OCI-LY3 (cell line): ENCODE results near the gene PLXDC2.

Experiments
- CTCF ChIP-seq: fragments of 200-600, 300-600 bp; sonication (generic); IDR thresholded peaks from 2 replicates; pipeline ENCODE4 v1.5.1; 2014; ENCODE audit warnings: antibody characterized with exemption, low read length, low read depth
- EZH2phosphoT487 ChIP-seq: fragments of 200-600 bp; shearing (Covaris generic); IDR thresholded peaks from 2 replicates; pipeline ENCODE4 v1.6.1; 2018; ENCODE audit warnings: antibody characterized with exemption, mixed run types, low read depth

DNA sequence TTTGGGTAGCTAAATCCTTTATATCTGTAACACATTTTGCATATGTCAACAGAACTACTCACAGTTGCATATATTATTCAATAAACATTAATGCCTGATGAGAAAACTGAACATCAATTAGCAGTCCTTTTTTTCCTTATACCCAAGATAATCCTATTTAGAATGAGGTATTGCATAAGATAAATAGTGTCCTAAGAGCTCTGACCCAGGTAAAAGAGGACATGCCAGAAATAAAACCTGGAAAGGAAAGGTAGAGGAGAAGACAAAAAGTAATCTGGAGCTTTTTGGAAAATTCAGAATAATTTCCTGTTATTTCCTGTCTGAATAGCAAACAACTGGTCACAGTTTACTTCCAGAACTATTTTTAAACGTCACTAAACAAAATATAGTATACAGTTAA, 204.4 kb downstream of the PLXDC2 start:
- no peak for TF ChIP-seq CTCF
- TF ChIP-seq EZH2phosphoT487 = no peak
